H1 (cell line): ENCODE data around the gene CRYBG3. TPM values are rescaled to one million over a fixed set of nuclear protein-coding genes. Genes with fewer than 3 reads are reported as not detected.

Experiments used
- CTCF ChIA-PET: fragments of 300-600 bp; sonication (Branson Sonifier 250); formaldehyde crosslinking; loops from one replicate; lab custom pipeline; 2021; ENCODE audit not compliant: partially characterized antibody; lab: Charles Lee
- POLR2A ChIA-PET: fragments of 300-600 bp; sonication (Branson Sonifier 250); formaldehyde crosslinking; loops from one replicate; lab custom pipeline; 2021; ENCODE audit warnings: inconsistent platforms; ENCODE audit not compliant: partially characterized antibody; lab: Charles Lee
- DNase-seq, 2 experiments: peaks; one replicate each; pipeline versions ENCODE4 v3.0.0 to v3.0.0-alpha.2; 2010 to 2022; ENCODE audit warnings: low spot score in 2 of 2, low read depth in 1 of 2, mixed read lengths in 1 of 2
- FAIRE-seq: peaks from 2 replicates; lab custom pipeline; 2011; peaks lifted over from hg19 to GRCh38; lab: Jason Lieb, UNC
- H2AFZ ChIP-seq: 2 replicates; pipeline ENCODE4 v1.8.1; 2012; ENCODE audit warnings: low read length, inconsistent platforms
- H2AK5ac ChIP-seq: 2 replicates; pipeline ENCODE4 v1.6.1; 2013; ENCODE audit warnings: low read depth, low read length
- H2BK120ac ChIP-seq: replicated peaks from 2 replicates; pipeline ENCODE3; 2013; ENCODE audit warnings: low read depth, low read length, inconsistent platforms
- H2BK12ac ChIP-seq: 2 replicates; pipeline ENCODE4 v1.6.1; 2013; ENCODE audit warnings: low read depth, low read length
- H2BK15ac ChIP-seq: 2 replicates; pipeline ENCODE4 v1.6.1; 2013; ENCODE audit warnings: low read length
- H2BK20ac ChIP-seq: 2 replicates; pipeline ENCODE4 v1.6.1; 2013; ENCODE audit warnings: low read length
- H2BK5ac ChIP-seq: 2 replicates; pipeline ENCODE4 v1.6.1; 2013; ENCODE audit warnings: low read depth, low read length
- H3K14ac ChIP-seq: 2 replicates; pipeline ENCODE4 v1.6.1; 2013; ENCODE audit warnings: inconsistent platforms; ENCODE audit not compliant: insufficient read length
- H3K18ac ChIP-seq: 2 replicates; pipeline ENCODE4 v1.6.1; 2013; ENCODE audit warnings: low read length; ENCODE audit errors: extremely low read depth
- H3K23ac ChIP-seq: 2 replicates; pipeline ENCODE4 v1.6.1; 2013; ENCODE audit warnings: inconsistent platforms; ENCODE audit not compliant: insufficient read length
- H3K23me2 ChIP-seq: 2 replicates; pipeline ENCODE4 v1.6.1; 2013; ENCODE audit warnings: low read depth, low read length
- H3K27ac ChIP-seq: 2 replicates; pipeline ENCODE4 v1.6.1; 2011; ENCODE audit warnings: low read depth, low read length, inconsistent platforms
- H3K27me3 ChIP-seq, 4 experiments: replicated peaks in 1 of 4; 1 replicate in 1 of 4; 2 replicates in 3 of 4; pipeline versions ENCODE4 v1.6.1 to v1.8.1; 2011 to 2013; ENCODE audit warnings: low read length in 3 of 4, mild to moderate bottlenecking in 3 of 4, inconsistent platforms in 2 of 4, mixed read lengths in 2 of 4, moderate library complexity in 1 of 4; ENCODE audit not compliant: control insufficient read depth in 3 of 4, insufficient read depth in 3 of 4; ENCODE audit errors: extremely low read depth in 1 of 4
- H3K36me3 ChIP-seq, 4 experiments: 2 replicates each; pipeline versions ENCODE4 v1.6.1 to v1.8.1; 2011 to 2013; ENCODE audit warnings: mild to moderate bottlenecking in 4 of 4, low read length in 3 of 4, moderate library complexity in 2 of 4, control low read depth in 1 of 4, inconsistent platforms in 1 of 4; ENCODE audit not compliant: insufficient read depth in 4 of 4, control insufficient read depth in 2 of 4
- H3K4ac ChIP-seq: replicated peaks from 2 replicates; pipeline ENCODE3; 2013; ENCODE audit warnings: low read length, low read depth, mixed read lengths, inconsistent platforms; ENCODE audit not compliant: insufficient read length
- H3K4me1 ChIP-seq, 4 experiments: replicated peaks in 1 of 4; 1 replicate in 1 of 4; 2 replicates in 3 of 4; pipeline versions ENCODE4 v1.6.1 to v1.8.1; 2011 to 2013; ENCODE audit warnings: low read length in 3 of 4, inconsistent platforms in 2 of 4, mixed read lengths in 1 of 4; ENCODE audit not compliant: insufficient read depth in 4 of 4, control insufficient read depth in 3 of 4
- H3K4me2 ChIP-seq, 2 experiments: 2 replicates each; pipeline versions ENCODE4 v1.6.1 to v1.8.1; 2011 to 2013; ENCODE audit warnings: low read depth in 2 of 2, low read length in 2 of 2, control low read depth in 1 of 2, inconsistent platforms in 1 of 2, mild to moderate bottlenecking in 1 of 2; ENCODE audit not compliant: insufficient read depth in 1 of 2
- H3K4me3 ChIP-seq, 4 experiments: fragments of 200-600, 300-600 bp in 1 of 4; sonication (generic), shearing (Covaris generic), sonication (Bioruptor Twin) in 1 of 4; 2 replicates each; pipeline versions ENCODE4 v1.5.1 to v1.8.1; 2011 to 2016; ENCODE audit warnings: low read length in 4 of 4, low read depth in 3 of 4, control low read depth in 2 of 4, inconsistent platforms in 2 of 4, mild to moderate bottlenecking in 2 of 4, mixed read lengths in 1 of 4, moderate library complexity in 1 of 4; ENCODE audit not compliant: insufficient read depth in 2 of 4; ENCODE audit errors: extremely low read depth in 1 of 4
- H3K56ac ChIP-seq: replicated peaks from 2 replicates; pipeline ENCODE3; 2013; ENCODE audit warnings: low read depth, mild to moderate bottlenecking, mixed read lengths, low read length, inconsistent platforms; ENCODE audit not compliant: insufficient read length
- H3K79me1 ChIP-seq: 2 replicates; pipeline ENCODE4 v1.6.1; 2013; ENCODE audit warnings: low read depth, low read length, control low read depth
- H3K79me2 ChIP-seq, 2 experiments: 2 replicates each; pipeline versions ENCODE4 v1.6.1 to v1.8.1; 2012 to 2013; ENCODE audit warnings: low read length in 2 of 2, mild to moderate bottlenecking in 2 of 2, inconsistent platforms in 1 of 2; ENCODE audit not compliant: insufficient read depth in 2 of 2, control insufficient read depth in 1 of 2
- H3K9ac ChIP-seq, 4 experiments: replicated peaks in 1 of 4; 1 replicate in 1 of 4; 2 replicates in 3 of 4; pipeline versions ENCODE4 v1.6.1 to v1.8.1; 2011 to 2013; ENCODE audit warnings: low read depth in 3 of 4, low read length in 3 of 4, control low read depth in 2 of 4, mild to moderate bottlenecking in 2 of 4, moderate library complexity in 2 of 4, inconsistent platforms in 1 of 4; ENCODE audit errors: extremely low read depth in 1 of 4
- H3K9me3 ChIP-seq, 2 experiments: 2 replicates each; pipeline versions ENCODE4 v1.6.1 to v1.8.1; 2012 to 2013; ENCODE audit warnings: mild to moderate bottlenecking in 2 of 2, moderate library complexity in 2 of 2, control low read depth in 1 of 2, inconsistent platforms in 1 of 2, low read depth in 1 of 2, low read length in 1 of 2, mixed read lengths in 1 of 2; ENCODE audit not compliant: insufficient read depth in 2 of 2
- H4K20me1 ChIP-seq, 2 experiments: replicated peaks in 1 of 2; 2 replicates each; pipeline versions ENCODE3 to v1.8.1; 2011 to 2013; ENCODE audit warnings: inconsistent platforms in 2 of 2, low read length in 2 of 2, mild to moderate bottlenecking in 1 of 2; ENCODE audit not compliant: insufficient read depth in 2 of 2, control insufficient read depth in 1 of 2
- H4K5ac ChIP-seq: 2 replicates; pipeline ENCODE4 v1.6.1; 2013; ENCODE audit warnings: low read length, low read depth, mixed read lengths, inconsistent platforms; ENCODE audit not compliant: insufficient read length
- H4K8ac ChIP-seq: 2 replicates; pipeline ENCODE4 v1.8.0; 2013; ENCODE audit warnings: mild to moderate bottlenecking, moderate library complexity, low read length, inconsistent platforms; ENCODE audit not compliant: insufficient read depth; ENCODE audit errors: extremely low read depth
- H4K91ac ChIP-seq: replicated peaks from 2 replicates; pipeline ENCODE3; 2013; ENCODE audit warnings: low read length, mixed read lengths, inconsistent platforms; ENCODE audit not compliant: insufficient read length
- CHD2 ChIP-seq: IDR thresholded peaks from 2 replicates; pipeline ENCODE4 v1.6.1; 2012; ENCODE audit warnings: low read length, improper control_type of control experiment
- CTBP2 ChIP-seq: IDR thresholded peaks from 2 replicates; pipeline ENCODE4 v1.7.0; 2011; ENCODE audit warnings: borderline replicate concordance, mild to moderate bottlenecking, moderate library complexity, mixed read lengths, low read length; ENCODE audit not compliant: insufficient read depth, insufficient read length
- EZH2 ChIP-seq: fragments of 200-600 bp; sonication (generic); IDR thresholded peaks from 2 replicates; pipeline ENCODE4 v1.7.1; 2012; ENCODE audit warnings: low read depth, mild to moderate bottlenecking, moderate library complexity, low read length, inconsistent platforms; ENCODE audit not compliant: severe bottlenecking
- HDAC6 ChIP-seq: IDR thresholded peaks from one replicate; pipeline ENCODE4 v1.7.1; 2012; ENCODE audit warnings: low read depth, mild to moderate bottlenecking, inconsistent platforms, low read length, moderate library complexity
- NANOG ChIP-seq: IDR thresholded peaks from 2 replicates; pipeline ENCODE4 v1.6.1; 2011; ENCODE audit warnings: low read length, low read depth, mild to moderate bottlenecking, inconsistent platforms; ENCODE audit not compliant: insufficient read depth, poor library complexity, severe bottlenecking
- POLR2A ChIP-seq, 2 experiments: IDR thresholded peaks; 1 replicate in 1 of 2; 2 replicates in 1 of 2; pipeline ENCODE4 v1.6.1; 2011; ENCODE audit warnings: low read depth in 2 of 2, low read length in 2 of 2, mild to moderate bottlenecking in 2 of 2; ENCODE audit errors: control extremely low read depth in 1 of 2
- RAD21 ChIP-seq, 2 experiments: IDR thresholded peaks in 1 of 2; conservative IDR thresholded peaks in 1 of 2; 2 replicates each; pipeline ENCODE4 v1.6.1; 2011; ENCODE audit warnings: low read depth in 2 of 2, low read length in 2 of 2, improper control_type of control experiment in 1 of 2, inconsistent platforms in 1 of 2, mild to moderate bottlenecking in 1 of 2, moderate library complexity in 1 of 2
- RBBP5 ChIP-seq: IDR thresholded peaks from 2 replicates; pipeline ENCODE4 v1.7.1; 2012; ENCODE audit warnings: low read depth, mild to moderate bottlenecking, inconsistent platforms, low read length, moderate library complexity, borderline replicate concordance
- SIN3A ChIP-seq, 2 experiments: IDR thresholded peaks in 1 of 2; conservative IDR thresholded peaks in 1 of 2; 2 replicates each; pipeline ENCODE4 v1.6.1; 2011 to 2012; ENCODE audit warnings: low read length in 2 of 2, improper control_type of control experiment in 1 of 2, low read depth in 1 of 2, mild to moderate bottlenecking in 1 of 2
- WGBS, 2 experiments: shearing (Covaris generic) in 1 of 2; methylation state at CpG; one replicate each; pipeline versions ENCODE4 v1.1.6 to v1.1.7; 2013 to 2015; ENCODE audit warnings: low lambda C conversion rate in 2 of 2, mixed read lengths in 2 of 2, inconsistent platforms in 1 of 2, low coverage in 1 of 2, missing lambda C conversion rate in 1 of 2; ENCODE audit not compliant: insufficient replicate concordance in 2 of 2, insufficient coverage in 1 of 2, insufficient read length in 1 of 2; ENCODE audit errors: extremely low coverage in 1 of 2, missing lambda C conversion rate in 1 of 2; 5-methylcytosine and 5-hydroxymethylcytosine counted together
- long read RNA-seq, 2 experiments: library from RNA in 1 of 2; library from capped mRNA in 1 of 2; stranded (forward); transcript quantifications; one replicate each; pipeline ENCODE4 v2.0.0, GENCODE V29; 2021; ENCODE audit warnings: inconsistent platforms in 1 of 2
- polyA minus RNA-seq, 3 experiments: library from RNA; depleted of rRNA, polyadenylated mRNA; stranded (reverse); fragments of >200 nt; gene quantifications; 1 replicate in 2 of 3; 2 replicates in 1 of 3; pipeline ENCODE4 v1.2.3, GENCODE V29; 2011
- polyA plus RNA-seq, 7 experiments: library from polyadenylated mRNA; depleted of rRNA in 3 of 7; stranded (reverse) in 5 of 7; unstranded in 2 of 7; fragments of >200 nt in 5 of 7; fragments of 200-250 nt in 2 of 7; gene quantifications; 1 replicate in 5 of 7; 2 replicates in 1 of 7; 4 replicates in 1 of 7; pipeline versions ENCODE4 v1.2.1 to v1.2.3, GENCODE V29; 2011 to 2013; ENCODE audit warnings: missing spikeins in 2 of 7, mixed read lengths in 2 of 7
- total RNA-seq: library from RNA; stranded (reverse); fragmentation: NEBNext Ultra II Directional; extraction: Animal tissue kit (Norgen Biotek cat#: 25700); gene quantifications from 2 replicates; pipeline ENCODE4 v1.2.1, GENCODE V29; 2021

CRYBG3 gene
- total RNA-seq, result 8.0 and 9.6 TPM in 2 replicates
- polyA plus RNA-seq (2011; rRNA removed), result 1.1 and 2.1 TPM in 2 replicates
- 2.7 TPM for polyA plus RNA-seq (2011; cell fraction: cytosol; rRNA removed)
- 4.9 TPM for polyA plus RNA-seq (2011; cell fraction: nucleus; rRNA removed)
- 3.6 to 5.3 TPM (median 4.9 TPM) in 4 replicates for polyA plus RNA-seq (2012, experiment 1 of 2)
- 0.17 TPM for polyA plus RNA-seq (2012, experiment 2 of 2)
- polyA plus RNA-seq (2013, experiment 1 of 2), result 5.2 TPM
- polyA plus RNA-seq (2013, experiment 2 of 2), result 4.4 TPM
- polyA minus RNA-seq (2011; rRNA and poly(A)+ RNA removed), result 7.5 and 12.5 TPM in 2 replicates
- 7.3 TPM for polyA minus RNA-seq (2011; cell fraction: cytosol; rRNA and poly(A)+ RNA removed)
- 18.2 TPM for polyA minus RNA-seq (2011; cell fraction: nucleus; rRNA and poly(A)+ RNA removed)
- long read RNA-seq, experiment 1, partial matches to known transcripts, result 3 of 5 reads
- long read RNA-seq, experiment 1, other reads (novel, unspliced or antisense), result 2 of 5 reads
- long read RNA-seq, experiment 2, result 0 reads

DNA sequence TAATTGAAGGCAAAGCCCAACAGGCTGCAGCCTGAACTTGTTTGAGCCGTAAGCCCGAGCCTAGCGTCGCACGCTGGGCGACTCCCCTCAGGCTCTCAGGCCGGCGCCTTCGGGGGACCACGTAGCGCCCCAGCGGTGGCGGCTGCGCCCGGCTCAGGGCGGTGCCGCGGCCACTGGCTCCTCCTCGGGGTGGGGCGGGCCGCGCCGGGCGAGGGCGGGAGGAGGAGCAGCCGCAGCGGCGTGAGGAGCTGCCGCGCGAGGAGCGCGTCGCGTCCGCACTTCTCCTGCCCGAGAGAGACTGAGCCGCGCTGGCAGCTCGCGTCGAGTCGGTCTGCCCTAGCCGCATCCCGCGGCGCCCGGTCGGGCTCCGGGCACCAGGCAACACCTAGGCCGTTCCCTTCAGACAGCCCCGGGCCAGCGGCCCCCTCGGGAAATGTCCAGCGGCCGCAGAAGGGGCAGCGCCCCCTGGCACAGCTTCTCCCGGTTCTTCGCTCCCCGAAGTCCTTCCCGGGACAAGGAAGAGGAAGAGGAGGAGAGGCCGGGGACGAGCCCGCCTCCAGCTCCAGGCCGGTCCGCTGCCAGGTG, at the start of gene CRYBG3:
Gene CRYBG3, plus strand, starts transcription at position 238 of the 585 bp plus-strand sequence. Its CDS starts 196 bp downstream, at position 434.
- Histone ChIP-seq H2BK15ac (no peak within 1 kb of the TSS), H3K79me1 (no peaks in the 10 kb centered on the region), H3K27ac (no peak within 1 kb of the TSS), H4K91ac (no peak within 1 kb of the TSS), H2BK20ac (no peak within 1 kb of the TSS), H3K23me2 (peaks cover 3% of the 10 kb centered on the region), H3K56ac (no peak within 1 kb of the TSS), H3K4me1 (no peaks in the 10 kb centered on the region), H3K79me2 (0 out of 4 replicates have a peak, but pooled peaks cover 0 to 9% of the 10 kb centered on the region in 2 experiments), H2AK5ac (no peak within 1 kb of the TSS), H2AFZ (peak within 1 kb of the TSS; percentile 95), H3K4ac (no peak within 1 kb of the TSS), H3K27me3 (peaks cover 0 to 22% (median 9%) of the 10 kb centered on the region in 4 experiments; a peak in 5 of 7 replicates), H2BK120ac (no peak within 1 kb of the TSS), H3K4me3 (peak within 1 kb of the TSS; percentile 42 to 88 (median 82)), H3K14ac (no peak within 1 kb of the TSS), H3K9ac (peak within 1 kb of the TSS; percentile 45 to 73 (median 60); a peak in 6 of 7 replicates), H4K5ac (peak within 1 kb of the TSS; percentile 18), H3K36me3 (no peaks in the 10 kb centered on the region), H2BK12ac (no peak within 1 kb of the TSS; the same call in 1 of the 2 replicates), H3K23ac (no peak within 1 kb of the TSS), H4K20me1 (peaks cover 0 to 1% of the 10 kb centered on the region in 2 experiments), H3K18ac (peak within 1 kb of the TSS; percentile 55), H4K8ac (peak within 1 kb of the TSS; percentile 91), H3K9me3 (no peaks in the 10 kb centered on the region), H2BK5ac (no peak within 1 kb of the TSS), H3K4me2 (peak within 1 kb of the TSS; percentile 53 to 90)
- no peak for FAIRE-seq
- ChIA-PET POLR2A (interaction anchor here (1.3 to 1.6 kb wide), 3 partner anchors 10 to 150 kb away, joined by 4 read pairs; partner anchors contain the start of gene ARL6), CTCF (interaction anchor here (0.7 to 2.3 kb wide), 14 partner anchors 9 to 508 kb away, joined by 3 to 12 read pairs (median 4); partner anchors contain the start of gene ARL6)
- WGBS, 2 experiments, result 1% methylated on average over 20 of the region's 66 CpGs; no CpG with 5 or more reads in 1 of the 2 experiments
- peak in 1 of 2 experiments; percentile 85 for DNase-seq
- peak; percentile 83 for TF ChIP-seq CTBP2
- no peak for TF ChIP-seq NANOG
- TF ChIP-seq SIN3A (conservative IDR thresholded peaks at IDR 0.05 in 1 of 2, IDR thresholded peaks at IDR 0.05 in 1 of 2; ENCODE audit: low read depth in 1 of 2, low read length in 2 of 2), result peak in 1 of 2 experiments; percentile 17; a peak in 1 of 4 replicates
- no peak for TF ChIP-seq CHD2
- TF ChIP-seq POLR2A (IDR thresholded peaks at IDR 0.05; ENCODE audit: control extremely low read depth in 1 of 2, low read depth in 2 of 2, low read length in 2 of 2), result peak in 1 of 2 experiments; percentile 74; a peak in 2 of 3 replicates
- TF ChIP-seq EZH2, result no peak
- TF ChIP-seq RBBP5, result peak; percentile 87; the same call in 1 of the 2 replicates
- TF ChIP-seq RAD21 (IDR thresholded peaks at IDR 0.05 in 1 of 2, conservative IDR thresholded peaks at IDR 0.05 in 1 of 2; ENCODE audit: low read depth in 2 of 2, low read length in 2 of 2), result no peak
- no peak for TF ChIP-seq HDAC6
